Gastrocnemius medialis (tissue), 4 donors: ENCODE results near the gene EPB41L5. TPM values are rescaled to one million over a fixed set of nuclear protein-coding genes. Genes with fewer than 3 reads are reported as not detected.
A peak's percentile ranks its signal among the peaks of the same experiment; 100 is the strongest.

Source experiments
- ATAC-seq, 2 donors: fragments of 150-250 bp; one replicate each; pipeline ENCODE4 v1.9.1; 2016
- DNase-seq, 2 donors: peaks; one replicate each; pipeline ENCODE4 v3.0.0-alpha.2; 2019
- H3K27ac ChIP-seq, 4 donors: fragments of 200-600 bp; sonication (generic); 1 replicate in 1 of 4; 2 replicates in 3 of 4; pipeline ENCODE4 v1.5.1; 2016 to 2018; ENCODE audit warnings: mild to moderate bottlenecking in 2 of 4, moderate library complexity in 1 of 4
- H3K27me3 ChIP-seq, 3 donors: fragments of 200-600 bp; sonication (generic) in 2 of 3; 1 replicate in 1 of 3; 2 replicates in 2 of 3; pipeline versions ENCODE4 v1.5.1 to v1.6.0; 2016 to 2019; ENCODE audit warnings: mild to moderate bottlenecking in 1 of 3, moderate library complexity in 1 of 3
- H3K36me3 ChIP-seq, 2 donors: fragments of 200-600 bp; sonication (generic) in 1 of 2; one replicate each; pipeline ENCODE4 v1.5.1; 2017 to 2018
- H3K4me1 ChIP-seq, 2 donors: fragments of 200-600 bp; sonication (generic) in 1 of 2; one replicate each; pipeline ENCODE4 v1.5.1; 2016 to 2017; ENCODE audit warnings: mild to moderate bottlenecking in 2 of 2
- H3K4me3 ChIP-seq, 4 donors: fragments of 200-600 bp; sonication (generic) in 3 of 4; 1 replicate in 1 of 4; 2 replicates in 3 of 4; pipeline ENCODE4 v1.5.1; 2016 to 2019; ENCODE audit warnings: mild to moderate bottlenecking in 2 of 4
- H3K9me3 ChIP-seq, 3 donors: fragments of 200-600 bp; sonication (generic) in 2 of 3; 1 replicate in 1 of 3; 2 replicates in 2 of 3; pipeline ENCODE4 v1.5.1; 2016 to 2019
- POLR2A ChIP-seq, 2 donors: fragments of 450-650 bp; IDR thresholded peaks; one replicate each; pipeline ENCODE4 v1.6.1; 2017; ENCODE audit warnings: antibody characterized with exemption in 2 of 2, mild to moderate bottlenecking in 2 of 2, moderate library complexity in 2 of 2
- in situ Hi-C, 4 donors: fragments of 200-750 bp; cut with MboI; loops; one replicate each; pipeline versions ENCODE4 v1.15.0 to v1.8.0; 2017; ENCODE audit warnings: low sequenced_read_pairs in 4 of 4
- intact Hi-C: fragments of 100-400 bp; cut with DNase I; formaldehyde crosslinking; loops from one replicate; pipeline ENCODE4 v1.15.1; 2023; ENCODE audit warnings: low total_unique reads
- total RNA-seq, 4 donors: library from RNA; depleted of rRNA; stranded (reverse); fragments of >200 nt; gene quantifications; one replicate each; pipeline versions ENCODE4 v1.1.0 to v1.2.3, GENCODE V29; 2016
- TF ChIP-seq, protein P1 (sequence below), 5 experiments: fragments of 450-650 bp in 3 of 5; fragments of 200-600 bp in 2 of 5; sonication (generic) in 2 of 5; IDR thresholded peaks in 4 of 5; conservative IDR thresholded peaks in 1 of 5; 1 replicate in 4 of 5; 2 replicates in 1 of 5; pipeline ENCODE4 v1.5.1; 2016 to 2019; ENCODE audit warnings: antibody characterized with exemption in 5 of 5, mild to moderate bottlenecking in 3 of 5, moderate library complexity in 3 of 5

The EPB41L5 gene
- total RNA-seq, 4 donors from 2014 or later: 8.3 to 41.1 (median 12.7) TPM

DNA sequence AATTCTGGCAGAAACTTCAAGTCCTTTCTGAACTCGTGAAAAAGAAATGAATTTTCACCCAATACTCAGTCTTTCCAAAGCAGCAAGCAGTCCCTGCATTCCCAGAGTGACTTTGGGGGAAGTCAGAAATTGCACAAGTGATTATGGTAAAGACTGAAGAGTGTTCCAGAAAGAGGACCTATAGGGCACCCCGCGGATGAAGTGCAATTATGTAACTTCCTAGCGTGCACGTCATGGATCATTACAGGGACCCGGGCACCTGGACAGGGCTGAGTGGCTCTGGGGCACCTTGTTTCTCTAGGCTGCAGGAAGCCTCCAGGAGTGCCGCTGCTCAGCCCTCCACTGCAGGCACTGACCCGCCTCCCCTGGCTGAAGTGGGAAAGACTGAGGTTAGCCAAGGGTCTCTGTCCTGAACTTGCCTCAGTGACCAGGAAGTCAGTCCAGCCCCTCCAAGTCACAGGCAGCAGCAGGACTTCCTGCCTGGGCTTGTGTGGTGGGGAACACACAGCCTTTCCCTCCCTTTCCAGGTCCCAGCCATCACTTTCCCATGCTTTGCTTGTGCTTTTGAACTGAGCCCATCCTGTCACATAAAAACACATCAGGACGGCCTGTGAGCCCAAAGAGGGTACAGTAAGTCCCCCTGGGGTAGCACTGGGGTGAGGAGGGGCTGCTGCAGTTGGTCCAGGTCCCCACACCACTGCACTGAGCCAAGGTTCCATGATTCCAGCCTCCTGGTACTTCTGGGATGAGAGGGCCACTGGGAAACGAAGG, 190.6 kb downstream of the EPB41L5 start:
- in situ Hi-C loops: no loop called here
- no peaks in the 10 kb centered on the region for H3K36me3 ChIP-seq
- no peaks in the 10 kb centered on the region for H3K27me3 ChIP-seq
- ATAC-seq (no peak), DNase-seq (no peak)
- H3K27ac ChIP-seq: peak overlapping the region in 1 of 4 donors; percentile 17
- peaks cover 0 to 7% of the 10 kb centered on the region in 2 donors for H3K4me1 ChIP-seq
- no peak for TF ChIP-seq POLR2A (IDR thresholded peaks at IDR 0.05)
- TF ChIP-seq, protein P1, sequence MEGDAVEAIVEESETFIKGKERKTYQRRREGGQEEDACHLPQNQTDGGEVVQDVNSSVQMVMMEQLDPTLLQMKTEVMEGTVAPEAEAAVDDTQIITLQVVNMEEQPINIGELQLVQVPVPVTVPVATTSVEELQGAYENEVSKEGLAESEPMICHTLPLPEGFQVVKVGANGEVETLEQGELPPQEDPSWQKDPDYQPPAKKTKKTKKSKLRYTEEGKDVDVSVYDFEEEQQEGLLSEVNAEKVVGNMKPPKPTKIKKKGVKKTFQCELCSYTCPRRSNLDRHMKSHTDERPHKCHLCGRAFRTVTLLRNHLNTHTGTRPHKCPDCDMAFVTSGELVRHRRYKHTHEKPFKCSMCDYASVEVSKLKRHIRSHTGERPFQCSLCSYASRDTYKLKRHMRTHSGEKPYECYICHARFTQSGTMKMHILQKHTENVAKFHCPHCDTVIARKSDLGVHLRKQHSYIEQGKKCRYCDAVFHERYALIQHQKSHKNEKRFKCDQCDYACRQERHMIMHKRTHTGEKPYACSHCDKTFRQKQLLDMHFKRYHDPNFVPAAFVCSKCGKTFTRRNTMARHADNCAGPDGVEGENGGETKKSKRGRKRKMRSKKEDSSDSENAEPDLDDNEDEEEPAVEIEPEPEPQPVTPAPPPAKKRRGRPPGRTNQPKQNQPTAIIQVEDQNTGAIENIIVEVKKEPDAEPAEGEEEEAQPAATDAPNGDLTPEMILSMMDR (IDR thresholded peaks at IDR 0.05 in 4 of 5, conservative IDR thresholded peaks at IDR 0.05 in 1 of 5): no peak
- intact Hi-C loops: no loop called here
- H3K4me3 ChIP-seq: no peak overlapping the region
- H3K9me3 ChIP-seq: no peaks in the 10 kb centered on the region

DNA sequence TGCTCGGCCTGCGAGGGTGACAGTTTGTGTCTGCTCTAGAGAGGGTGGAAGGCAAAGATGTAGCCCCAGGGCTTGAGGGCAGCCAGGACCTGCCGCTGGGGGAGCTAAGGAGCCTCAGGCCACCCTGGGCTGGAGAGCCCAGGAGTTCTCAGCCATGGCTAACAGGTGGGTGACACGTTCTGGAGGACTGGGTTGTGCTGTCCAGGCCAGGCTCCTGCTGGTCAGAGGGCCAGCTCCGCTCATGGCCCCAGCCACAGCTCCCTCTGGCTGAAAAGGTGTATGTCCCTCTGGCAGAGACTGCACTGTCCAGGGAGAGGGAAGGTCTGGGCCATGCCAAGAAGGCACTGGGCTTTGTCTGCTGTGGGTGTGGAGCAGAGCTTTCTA, 191.1 kb downstream of the EPB41L5 start:
- in situ Hi-C loops: no loop called here
- Histone ChIP-seq H3K4me3 (no peak overlapping the region), H3K4me1 (peaks cover 0 to 7% of the 10 kb centered on the region in 2 donors), H3K27ac (peak overlapping the region in 1 of 4 donors; percentile 17), H3K27me3 (no peaks in the 10 kb centered on the region), H3K36me3 (no peaks in the 10 kb centered on the region), H3K9me3 (no peaks in the 10 kb centered on the region)
- intact Hi-C loops: no loop called here
- DNase-seq (no peak), ATAC-seq (no peak)
- TF ChIP-seq, protein P1 (IDR thresholded peaks at IDR 0.05 in 4 of 5, conservative IDR thresholded peaks at IDR 0.05 in 1 of 5): no peak
- no peak for TF ChIP-seq POLR2A (IDR thresholded peaks at IDR 0.05)

DNA sequence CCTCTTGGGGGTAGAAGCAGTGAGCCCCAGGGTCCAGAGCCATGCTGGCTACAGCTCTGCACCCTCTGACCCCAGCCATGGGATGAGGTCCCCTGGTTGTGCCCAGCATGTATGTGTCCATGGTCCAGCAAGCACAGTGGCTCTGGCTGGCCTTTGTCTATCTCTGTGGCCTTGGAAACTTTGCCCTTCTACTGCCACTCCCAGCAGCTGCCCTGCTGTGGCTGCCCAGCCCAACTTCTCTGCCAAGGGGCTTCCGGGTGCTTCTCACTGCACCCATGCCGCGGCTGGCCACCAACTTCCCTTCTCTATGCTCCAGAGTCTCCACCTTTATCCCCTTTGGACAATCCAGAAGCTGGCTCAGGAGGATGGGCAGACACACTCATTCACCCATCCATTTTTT, 191.5 kb downstream of the EPB41L5 start:
- Histone ChIP-seq H3K9me3 (no peaks in the 10 kb centered on the region), H3K27ac (peak overlapping the region in 1 of 4 donors; percentile 17), H3K4me1 (peaks cover 0 to 7% of the 10 kb centered on the region in 2 donors), H3K4me3 (no peak overlapping the region), H3K27me3 (no peaks in the 10 kb centered on the region), H3K36me3 (no peaks in the 10 kb centered on the region)
- intact Hi-C loops (no loop called here), in situ Hi-C loops (no loop called here)
- no peak for DNase-seq
- TF ChIP-seq, protein P1 (IDR thresholded peaks at IDR 0.05 in 4 of 5, conservative IDR thresholded peaks at IDR 0.05 in 1 of 5): no peak
- ATAC-seq: no peak

DNA sequence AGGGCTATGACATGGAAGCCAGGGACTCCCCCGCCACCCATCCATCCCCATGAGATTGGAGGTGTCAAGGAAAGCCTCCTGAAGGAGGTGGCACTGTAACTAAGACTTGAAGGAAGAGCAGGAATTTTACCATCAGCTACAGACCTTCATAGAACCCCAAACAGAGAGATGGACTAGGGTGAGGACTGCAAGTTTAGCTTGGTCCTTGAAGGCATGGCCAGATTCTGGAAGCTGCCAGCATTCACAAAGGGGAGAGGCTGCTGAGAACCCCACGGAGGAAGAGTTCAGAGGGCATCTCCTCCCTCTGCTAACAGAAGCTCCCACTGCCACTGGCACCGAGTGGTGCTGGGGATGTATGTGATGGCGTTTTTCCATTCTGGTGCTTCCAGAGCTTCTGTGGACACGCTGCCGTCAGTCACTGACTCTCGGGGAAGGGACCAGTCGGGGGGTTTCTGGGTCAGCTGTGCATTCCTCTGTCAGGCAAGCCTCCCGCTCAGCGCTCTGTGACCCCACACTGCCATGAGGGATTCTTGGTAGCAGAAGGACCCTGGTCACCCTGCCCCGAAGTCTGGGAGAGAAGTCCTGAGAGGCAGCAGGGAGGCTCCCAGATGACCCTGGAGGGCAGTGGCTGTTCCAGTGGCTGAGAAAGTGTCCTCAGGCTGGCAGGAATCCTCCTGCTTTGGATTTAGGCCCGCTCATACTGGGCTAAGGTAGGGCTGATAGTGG, 192.2 kb downstream of the EPB41L5 start:
- Histone ChIP-seq H3K4me3 (no peak overlapping the region), H3K36me3 (no peaks in the 10 kb centered on the region)
- intact Hi-C loops: no loop called here

More for the DNA sequence above, 192.2 kb downstream of the EPB41L5 start:
- TF ChIP-seq, protein P1 (IDR thresholded peaks at IDR 0.05 in 4 of 5, conservative IDR thresholded peaks at IDR 0.05 in 1 of 5): no peak
- peaks cover 0 to 7% of the 10 kb centered on the region in 2 donors for H3K4me1 ChIP-seq
- in situ Hi-C loops: no loop called here
- H3K27ac ChIP-seq: no peak overlapping the region
- H3K27me3 ChIP-seq: no peaks in the 10 kb centered on the region
- ATAC-seq (no peak), DNase-seq (no peak)
- H3K9me3 ChIP-seq: no peaks in the 10 kb centered on the region
